Measurements from ENCODE around the gene ALDH3B1.

- TF ChIP-seq CTCF (conservative IDR thresholded peaks at IDR 0.05) (no peak), ZFX (IDR thresholded peaks at IDR 0.05) (no peak)
Measured at GRCh38 chr11:67983951-67984350, 26.2 kb upstream of the ALDH3B1 start.
